ENCODE data around the gene ALK.

Gene ALK

GRCh38 chr2:29490045-29490444 is 431.3 kb downstream of the ALK start:
- TF ChIP-seq CTCF (IDR thresholded peaks at IDR 0.05; ENCODE audit: low read depth, low read length) = no peak
- no peak for DNase-seq (ENCODE audit: extremely low read depth, low read depth)

DNA sequence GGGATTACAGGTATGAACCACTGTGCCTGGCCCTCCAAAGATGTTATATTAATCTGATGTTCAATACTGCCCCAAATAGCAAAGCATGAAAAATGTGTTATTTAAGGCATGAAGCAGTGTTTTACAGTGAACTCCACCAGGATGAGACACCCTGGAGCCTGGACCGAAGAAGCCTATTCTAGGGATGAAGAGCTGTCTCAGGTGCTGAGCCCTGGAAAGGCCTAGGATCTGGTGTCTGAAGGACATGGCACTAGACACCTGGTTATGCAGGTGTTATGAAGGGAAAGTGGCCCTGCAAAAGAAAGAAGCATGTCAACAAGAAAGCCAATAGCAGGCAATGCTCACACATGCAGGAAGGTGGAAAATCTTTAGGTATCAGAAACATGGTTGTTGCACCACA is 431.8 kb downstream of the ALK start:
- DNase-seq (ENCODE audit: extremely low read depth, low read depth) = no peak

GRCh38 chr2:29487967-29488555 is 433.3 kb downstream of the ALK start:
- DNase-seq (ENCODE audit: extremely low read depth, low read depth) = no peak
- no peak for TF ChIP-seq CTCF (IDR thresholded peaks at IDR 0.05; ENCODE audit: low read depth, low read length)

More for the DNA sequence above, 431.8 kb downstream of the ALK start:
- TF ChIP-seq CTCF (IDR thresholded peaks at IDR 0.05; ENCODE audit: low read depth, low read length) = no peak

DNA sequence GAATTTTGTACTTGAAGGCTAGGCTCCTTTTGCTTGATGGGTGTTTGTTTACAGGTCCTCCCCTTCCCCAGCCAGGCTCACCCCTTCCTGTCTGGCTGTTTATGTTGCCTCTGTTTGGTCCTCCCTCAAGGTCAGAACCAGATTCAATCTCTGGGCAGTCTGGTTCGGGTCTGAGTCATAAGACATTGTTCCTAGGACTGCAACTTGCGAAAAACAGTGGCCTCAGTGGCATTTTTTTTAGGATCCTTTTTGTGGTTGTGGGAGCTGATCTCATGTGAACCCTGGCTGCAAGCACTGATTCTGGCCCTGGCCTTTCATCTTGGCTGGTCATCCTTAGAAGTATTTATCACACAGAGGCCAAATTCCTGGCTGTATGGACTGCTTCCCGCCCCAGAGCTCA is 435.8 kb downstream of the ALK start:
- no peak for TF ChIP-seq CTCF (IDR thresholded peaks at IDR 0.05; ENCODE audit: low read depth, low read length)
- no peak for DNase-seq (ENCODE audit: extremely low read depth, low read depth)

DNA sequence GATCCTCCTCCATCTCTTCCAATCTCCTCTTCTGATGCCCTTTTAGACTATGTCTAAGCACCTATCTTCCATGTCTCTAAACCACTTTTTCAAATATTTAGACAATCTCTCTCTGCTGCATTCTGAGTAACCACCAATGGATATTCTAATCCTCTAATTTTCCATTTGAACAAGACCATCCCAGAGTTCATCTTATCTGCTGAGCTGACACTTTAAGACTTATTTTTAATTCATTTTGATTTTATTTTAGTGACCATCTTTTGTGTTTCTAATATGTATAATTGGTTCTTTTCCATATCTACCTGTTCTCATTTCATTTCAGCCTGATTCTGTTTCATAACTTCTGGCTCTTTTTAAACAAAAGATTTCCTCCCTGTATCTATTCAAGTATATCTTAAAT is 436.3 kb downstream of the ALK start:
- no peak for TF ChIP-seq CTCF (IDR thresholded peaks at IDR 0.05; ENCODE audit: low read depth, low read length)

DNA sequence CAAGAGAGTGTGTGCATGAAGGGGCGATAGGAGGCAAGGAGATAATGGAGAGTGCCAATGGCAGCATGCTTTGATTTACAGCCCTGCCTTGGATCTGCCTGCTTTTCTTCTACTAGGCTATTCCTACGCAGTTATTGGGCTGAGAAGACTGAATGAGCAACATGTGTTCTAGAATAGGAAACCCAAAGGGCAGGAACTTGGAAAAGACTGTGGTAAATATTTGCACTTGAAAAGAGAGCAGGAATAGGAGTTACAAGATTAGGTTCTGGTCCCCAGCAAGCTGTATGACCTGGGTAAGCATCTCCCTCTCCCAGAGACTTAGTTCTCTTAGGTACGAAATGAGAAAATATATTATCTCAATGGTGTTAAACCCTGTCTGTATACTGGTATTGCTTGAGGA is 438.5 kb downstream of the ALK start:
- no peak for TF ChIP-seq CTCF (IDR thresholded peaks at IDR 0.05; ENCODE audit: low read depth, low read length)
- DNase-seq (ENCODE audit: extremely low read depth, low read depth) = no peak

More for the DNA sequence above, 436.3 kb downstream of the ALK start:
- DNase-seq (ENCODE audit: extremely low read depth, low read depth) = no peak

DNA sequence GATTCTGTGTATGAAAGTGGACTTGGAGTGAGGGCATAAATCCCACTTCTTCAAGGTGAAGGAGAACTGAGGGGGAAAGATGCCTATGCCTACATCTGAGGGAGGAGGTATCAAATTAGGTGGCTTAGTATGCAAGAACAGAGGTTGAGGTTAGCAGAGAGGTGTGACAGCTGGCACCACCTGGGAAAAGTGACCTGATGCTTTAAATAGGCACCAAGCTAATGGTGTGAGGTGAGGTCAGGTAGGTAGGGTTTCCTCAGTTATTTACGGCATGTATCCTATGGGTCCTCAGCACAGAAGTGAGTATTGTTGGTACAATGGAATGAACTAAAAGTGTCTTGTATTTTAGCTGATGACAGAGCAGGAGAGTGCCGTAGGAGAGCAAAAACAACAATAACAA is 439.0 kb downstream of the ALK start:
- no peak for TF ChIP-seq CTCF (IDR thresholded peaks at IDR 0.05; ENCODE audit: low read depth, low read length)

More for the DNA sequence above, 439.0 kb downstream of the ALK start:
- DNase-seq (ENCODE audit: extremely low read depth, low read depth) = no peak

Data from AG09319 (cell line).